Peyer's patch (tissue), 4 donors: ENCODE results near the gene KDM5A.
"Not testable (repeated sequence)": the region's sequence is repeated elsewhere in the genome, so short reads cannot be mapped to it uniquely, and the experiment has no call there.

Experiments
- POLR2A ChIP-seq, 2 donors: fragments of 450-650 bp; IDR thresholded peaks; one replicate each; pipeline ENCODE4 v1.5.1; 2017; ENCODE audit warnings: antibody characterized with exemption in 2 of 2, mild to moderate bottlenecking in 2 of 2, moderate library complexity in 2 of 2
- TF ChIP-seq, protein P1 (sequence below), 6 experiments: fragments of 450-650 bp in 4 of 6; fragments of 200-600 bp in 2 of 6; sonication (generic) in 1 of 6; IDR thresholded peaks; one replicate each; pipeline ENCODE4 v1.5.1; 2017 to 2019; ENCODE audit warnings: antibody characterized with exemption in 6 of 6, mild to moderate bottlenecking in 3 of 6, moderate library complexity in 1 of 6

- TF ChIP-seq, protein P1, sequence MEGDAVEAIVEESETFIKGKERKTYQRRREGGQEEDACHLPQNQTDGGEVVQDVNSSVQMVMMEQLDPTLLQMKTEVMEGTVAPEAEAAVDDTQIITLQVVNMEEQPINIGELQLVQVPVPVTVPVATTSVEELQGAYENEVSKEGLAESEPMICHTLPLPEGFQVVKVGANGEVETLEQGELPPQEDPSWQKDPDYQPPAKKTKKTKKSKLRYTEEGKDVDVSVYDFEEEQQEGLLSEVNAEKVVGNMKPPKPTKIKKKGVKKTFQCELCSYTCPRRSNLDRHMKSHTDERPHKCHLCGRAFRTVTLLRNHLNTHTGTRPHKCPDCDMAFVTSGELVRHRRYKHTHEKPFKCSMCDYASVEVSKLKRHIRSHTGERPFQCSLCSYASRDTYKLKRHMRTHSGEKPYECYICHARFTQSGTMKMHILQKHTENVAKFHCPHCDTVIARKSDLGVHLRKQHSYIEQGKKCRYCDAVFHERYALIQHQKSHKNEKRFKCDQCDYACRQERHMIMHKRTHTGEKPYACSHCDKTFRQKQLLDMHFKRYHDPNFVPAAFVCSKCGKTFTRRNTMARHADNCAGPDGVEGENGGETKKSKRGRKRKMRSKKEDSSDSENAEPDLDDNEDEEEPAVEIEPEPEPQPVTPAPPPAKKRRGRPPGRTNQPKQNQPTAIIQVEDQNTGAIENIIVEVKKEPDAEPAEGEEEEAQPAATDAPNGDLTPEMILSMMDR (IDR thresholded peaks at IDR 0.05) = not testable (repeated sequence)
- not testable (repeated sequence) for TF ChIP-seq POLR2A (IDR thresholded peaks at IDR 0.05)
Observed at GRCh38 chr12:300166-300565, 89.0 kb downstream of the KDM5A start.
